Pons (tissue), 1 donor: ENCODE data around the gene PCDHB5.
"Not testable (repeated sequence)": the region's sequence is repeated elsewhere in the genome, so short reads cannot be mapped to it uniquely, and the experiment has no call there.

Experiments used
- DNase-seq: peaks from one replicate; pipeline ENCODE4 v3.0.0-alpha.2; 2016; ENCODE audit warnings: low spot score

The PCDHB5 gene

GRCh38 chr5:141152096-141152495 is 17.1 kb downstream of the PCDHB5 start:
- not testable (repeated sequence) for DNase-seq

- DNase-seq: no peak
Measured at GRCh38 chr5:141155540-141156374, 20.8 kb downstream of the PCDHB5 start.

- DNase-seq: not testable (repeated sequence)
Measured at GRCh38 chr5:141157356-141157755, 22.4 kb downstream of the PCDHB5 start.

- DNase-seq: not testable (repeated sequence)
Measured at GRCh38 chr5:141157901-141158300, 22.9 kb downstream of the PCDHB5 start.

- DNase-seq: peak; percentile 47
Measured at GRCh38 chr5:141172381-141173204, 37.6 kb downstream of the PCDHB5 start, which contains the start of gene PCDHB7. Gene PCDHB7, plus strand, starts transcription at chr5:141172644. Its CDS starts 192 bp downstream, at chr5:141172836.

GRCh38 chr5:141174291-141175104 is 39.5 kb downstream of the PCDHB5 start:
- not testable (repeated sequence) for DNase-seq

GRCh38 chr5:141175933-141176332 is 40.9 kb downstream of the PCDHB5 start:
- DNase-seq: no peak

- not testable (repeated sequence) for DNase-seq
Measured at GRCh38 chr5:141177577-141178191, 42.7 kb downstream of the PCDHB5 start, which contains the start of gene PCDHB8. Gene PCDHB8, plus strand, starts transcription at chr5:141177790. Its CDS starts 245 bp downstream, at chr5:141178035.

GRCh38 chr5:141179371-141179770 is 44.4 kb downstream of the PCDHB5 start:
- DNase-seq: not testable (repeated sequence)

- DNase-seq: not testable (repeated sequence)
Measured at GRCh38 chr5:141179876-141180275, 44.9 kb downstream of the PCDHB5 start.

GRCh38 chr5:141180313-141180712 is 45.3 kb downstream of the PCDHB5 start:
- DNase-seq: no peak

GRCh38 chr5:141182248-141182647 is 47.2 kb downstream of the PCDHB5 start, which contains the start of gene PCDHB16:
Gene PCDHB16, plus strand, starts transcription at chr5:141182387. Its CDS starts 173 bp downstream, at chr5:141182560.
- peak; percentile 30 for DNase-seq

- not testable (repeated sequence) for DNase-seq
Measured at GRCh38 chr5:141184117-141184855, 49.3 kb downstream of the PCDHB5 start.

GRCh38 chr5:141186897-141187512 is 52.0 kb downstream of the PCDHB5 start, which contains the start of gene PCDHB9:
Gene PCDHB9, plus strand, starts transcription at chr5:141187161. Its CDS starts 158 bp downstream, at chr5:141187319.
- DNase-seq: peak; percentile 10
